Panc1 (cell line): Measurements from ENCODE around the gene OR52D1.

Experiments
- POLR2AphosphoS5 ChIP-seq: IDR thresholded peaks from 2 replicates; pipeline ENCODE4 v1.6.1; 2012; ENCODE audit warnings: mild to moderate bottlenecking, low read depth, low read length, moderate library complexity
- SIN3A ChIP-seq: IDR thresholded peaks from 2 replicates; pipeline ENCODE4 v1.6.1; 2012; ENCODE audit warnings: low read depth, mild to moderate bottlenecking, low read length, moderate library complexity, borderline replicate concordance; ENCODE audit not compliant: insufficient read depth
- TCF7L2 ChIP-seq: IDR thresholded peaks from 2 replicates; pipeline ENCODE4 v1.6.1; 2011; ENCODE audit warnings: mild to moderate bottlenecking, low read depth, low read length, inconsistent platforms
- TF ChIP-seq, protein P1 (sequence below): fragments of 450-650 bp; IDR thresholded peaks from 2 replicates; pipeline ENCODE4 v1.5.1; 2017; ENCODE audit warnings: mild to moderate bottlenecking
- TF ChIP-seq, protein P2 (sequence below), 2 experiments: IDR thresholded peaks; 2 replicates each; pipeline ENCODE4 v1.6.1; 2011 to 2012; ENCODE audit warnings: low read depth in 2 of 2, control low read depth in 1 of 2, low read length in 1 of 2, mild to moderate bottlenecking in 1 of 2, moderate library complexity in 1 of 2; ENCODE audit not compliant: insufficient read depth in 1 of 2

GRCh38 chr11:5508605-5509004 lies 20.1 kb downstream of the OR52D1 start:
- TF ChIP-seq, protein P1, sequence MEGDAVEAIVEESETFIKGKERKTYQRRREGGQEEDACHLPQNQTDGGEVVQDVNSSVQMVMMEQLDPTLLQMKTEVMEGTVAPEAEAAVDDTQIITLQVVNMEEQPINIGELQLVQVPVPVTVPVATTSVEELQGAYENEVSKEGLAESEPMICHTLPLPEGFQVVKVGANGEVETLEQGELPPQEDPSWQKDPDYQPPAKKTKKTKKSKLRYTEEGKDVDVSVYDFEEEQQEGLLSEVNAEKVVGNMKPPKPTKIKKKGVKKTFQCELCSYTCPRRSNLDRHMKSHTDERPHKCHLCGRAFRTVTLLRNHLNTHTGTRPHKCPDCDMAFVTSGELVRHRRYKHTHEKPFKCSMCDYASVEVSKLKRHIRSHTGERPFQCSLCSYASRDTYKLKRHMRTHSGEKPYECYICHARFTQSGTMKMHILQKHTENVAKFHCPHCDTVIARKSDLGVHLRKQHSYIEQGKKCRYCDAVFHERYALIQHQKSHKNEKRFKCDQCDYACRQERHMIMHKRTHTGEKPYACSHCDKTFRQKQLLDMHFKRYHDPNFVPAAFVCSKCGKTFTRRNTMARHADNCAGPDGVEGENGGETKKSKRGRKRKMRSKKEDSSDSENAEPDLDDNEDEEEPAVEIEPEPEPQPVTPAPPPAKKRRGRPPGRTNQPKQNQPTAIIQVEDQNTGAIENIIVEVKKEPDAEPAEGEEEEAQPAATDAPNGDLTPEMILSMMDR = no peak
- TF ChIP-seq TCF7L2 (no peak), SIN3A (no peak), POLR2AphosphoS5 (no peak)
- TF ChIP-seq, protein P2, sequence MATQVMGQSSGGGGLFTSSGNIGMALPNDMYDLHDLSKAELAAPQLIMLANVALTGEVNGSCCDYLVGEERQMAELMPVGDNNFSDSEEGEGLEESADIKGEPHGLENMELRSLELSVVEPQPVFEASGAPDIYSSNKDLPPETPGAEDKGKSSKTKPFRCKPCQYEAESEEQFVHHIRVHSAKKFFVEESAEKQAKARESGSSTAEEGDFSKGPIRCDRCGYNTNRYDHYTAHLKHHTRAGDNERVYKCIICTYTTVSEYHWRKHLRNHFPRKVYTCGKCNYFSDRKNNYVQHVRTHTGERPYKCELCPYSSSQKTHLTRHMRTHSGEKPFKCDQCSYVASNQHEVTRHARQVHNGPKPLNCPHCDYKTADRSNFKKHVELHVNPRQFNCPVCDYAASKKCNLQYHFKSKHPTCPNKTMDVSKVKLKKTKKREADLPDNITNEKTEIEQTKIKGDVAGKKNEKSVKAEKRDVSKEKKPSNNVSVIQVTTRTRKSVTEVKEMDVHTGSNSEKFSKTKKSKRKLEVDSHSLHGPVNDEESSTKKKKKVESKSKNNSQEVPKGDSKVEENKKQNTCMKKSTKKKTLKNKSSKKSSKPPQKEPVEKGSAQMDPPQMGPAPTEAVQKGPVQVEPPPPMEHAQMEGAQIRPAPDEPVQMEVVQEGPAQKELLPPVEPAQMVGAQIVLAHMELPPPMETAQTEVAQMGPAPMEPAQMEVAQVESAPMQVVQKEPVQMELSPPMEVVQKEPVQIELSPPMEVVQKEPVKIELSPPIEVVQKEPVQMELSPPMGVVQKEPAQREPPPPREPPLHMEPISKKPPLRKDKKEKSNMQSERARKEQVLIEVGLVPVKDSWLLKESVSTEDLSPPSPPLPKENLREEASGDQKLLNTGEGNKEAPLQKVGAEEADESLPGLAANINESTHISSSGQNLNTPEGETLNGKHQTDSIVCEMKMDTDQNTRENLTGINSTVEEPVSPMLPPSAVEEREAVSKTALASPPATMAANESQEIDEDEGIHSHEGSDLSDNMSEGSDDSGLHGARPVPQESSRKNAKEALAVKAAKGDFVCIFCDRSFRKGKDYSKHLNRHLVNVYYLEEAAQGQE (IDR thresholded peaks at IDR 0.05; ENCODE audit: insufficient read depth in 1 of 2, low read depth in 2 of 2, low read length in 1 of 2) = no peak
